ACC112 (cell line): ENCODE results near the gene PTCD3.

ENCODE experiments used
- H2AFZ ChIP-seq: fragments of 200-600 bp; sonication (generic); one replicate; pipeline ENCODE4 v1.6.0; 2017; ENCODE audit warnings: antibody characterized with exemption, low read length; ENCODE audit not compliant: unreplicated experiment
- H3K27ac ChIP-seq: fragments of 200-600 bp; sonication (generic); 2 replicates; pipeline ENCODE4 v1.5.1; 2014; ENCODE audit warnings: low read depth, mild to moderate bottlenecking, antibody characterized with exemption, low read length, moderate library complexity
- H3K27me3 ChIP-seq: fragments of 200-600 bp; sonication (generic); 2 replicates; pipeline ENCODE4 v1.6.1; 2014; ENCODE audit warnings: mild to moderate bottlenecking, antibody characterized with exemption, low read length, moderate library complexity, mixed read lengths; ENCODE audit not compliant: insufficient read depth
- H3K36me3 ChIP-seq: fragments of 200-600 bp; sonication (generic); 2 replicates; pipeline ENCODE4 v1.6.1; 2016; ENCODE audit warnings: mild to moderate bottlenecking, antibody characterized with exemption, low read length, moderate library complexity, mixed read lengths; ENCODE audit not compliant: insufficient read depth
- H3K4me1 ChIP-seq: fragments of 200-600 bp; sonication (generic); one replicate; pipeline ENCODE4 v1.6.1; 2016; ENCODE audit warnings: low read length, mixed read lengths; ENCODE audit not compliant: insufficient read depth, unreplicated experiment, control insufficient read depth
- H3K4me3 ChIP-seq: fragments of 200-600 bp; sonication (generic); 2 replicates; pipeline ENCODE4 v1.5.1; 2014; ENCODE audit warnings: mild to moderate bottlenecking, low read depth, low read length
- H3K79me2 ChIP-seq: fragments of 200-600 bp; sonication (generic); one replicate; pipeline ENCODE4 v1.6.0; 2016; ENCODE audit warnings: low read length; ENCODE audit not compliant: control insufficient read depth, unreplicated experiment, insufficient read depth

The PTCD3 gene

GRCh38 chr2:86147793-86148192 lies 41.8 kb downstream of the PTCD3 start:
- Histone ChIP-seq H3K27ac (no peak overlapping the region), H3K4me3 (no peak overlapping the region), H3K4me1 (no peaks in the 10 kb centered on the region), H3K36me3 (peaks cover 47% of the 10 kb centered on the region), H2AFZ (no peak overlapping the region), H3K79me2 (no peaks in the 10 kb centered on the region), H3K27me3 (no peaks in the 10 kb centered on the region)

GRCh38 chr2:86150502-86150901 lies 44.5 kb downstream of the PTCD3 start:
- H3K36me3 ChIP-seq: peaks cover 39% of the 10 kb centered on the region
- no peaks in the 10 kb centered on the region for H3K27me3 ChIP-seq
- no peak overlapping the region for H2AFZ ChIP-seq
- no peak overlapping the region for H3K27ac ChIP-seq
- H3K4me1 ChIP-seq: no peaks in the 10 kb centered on the region
- H3K4me3 ChIP-seq: no peak overlapping the region
- no peaks in the 10 kb centered on the region for H3K79me2 ChIP-seq

DNA sequence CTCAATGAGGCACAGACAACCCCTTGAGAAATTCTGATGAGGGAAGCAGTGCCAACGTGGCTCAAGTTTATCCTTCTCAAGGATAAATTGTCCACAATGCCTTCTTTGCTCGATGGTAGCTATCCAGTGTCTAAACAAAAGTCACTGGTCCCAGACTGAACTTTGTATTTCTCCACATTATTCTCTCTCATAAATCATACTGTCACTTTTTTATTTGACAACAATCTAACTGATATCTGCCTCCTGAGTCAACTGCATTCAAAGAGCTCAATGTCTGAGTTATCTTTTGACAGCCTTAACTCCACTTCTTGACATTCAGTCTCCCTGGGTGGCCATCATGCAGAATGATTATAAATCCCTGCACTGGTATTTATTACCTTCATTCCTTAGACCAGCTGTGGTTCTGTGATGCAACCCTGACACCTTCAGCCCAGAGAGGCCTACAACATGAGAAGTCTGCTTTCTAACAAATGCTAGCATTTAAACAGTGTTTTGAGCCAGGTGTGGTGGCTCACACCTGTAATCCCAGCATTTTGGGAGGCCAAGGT lies 51.0 kb downstream of the PTCD3 start:
- no peaks in the 10 kb centered on the region for H3K4me1 ChIP-seq
- H3K36me3 ChIP-seq: peaks cover 18% of the 10 kb centered on the region; the same call in 1 of the 2 replicates

DNA sequence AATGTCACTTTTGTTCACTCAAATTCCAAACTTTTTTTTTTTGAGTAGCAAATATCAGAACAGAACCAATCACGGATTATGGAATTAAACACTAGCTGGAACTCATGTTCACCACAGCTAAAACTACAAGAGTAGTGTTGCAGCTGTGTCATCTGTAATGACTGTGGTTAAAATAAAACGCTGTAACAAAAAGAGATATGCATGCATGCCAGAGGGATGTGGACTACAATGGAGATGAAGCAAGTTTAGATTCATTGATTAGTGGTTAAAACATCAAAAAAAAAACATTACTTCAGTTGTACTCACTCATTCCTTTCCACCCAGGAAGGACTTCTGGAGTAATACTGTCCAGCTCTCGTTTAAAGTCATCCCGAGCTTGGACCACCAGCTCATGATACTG lies 52.3 kb downstream of the PTCD3 start:
- Histone ChIP-seq H3K4me3 (no peak overlapping the region), H3K36me3 (peaks cover 18% of the 10 kb centered on the region; the same call in 1 of the 2 replicates), H3K79me2 (no peaks in the 10 kb centered on the region), H3K27ac (no peak overlapping the region), H3K4me1 (no peaks in the 10 kb centered on the region), H3K27me3 (no peaks in the 10 kb centered on the region), H2AFZ (no peak overlapping the region)

More for the DNA sequence above, 51.0 kb downstream of the PTCD3 start:
- H3K4me3 ChIP-seq: no peak overlapping the region
- H3K27ac ChIP-seq: no peak overlapping the region
- no peak overlapping the region for H2AFZ ChIP-seq
- H3K79me2 ChIP-seq: no peaks in the 10 kb centered on the region
- no peaks in the 10 kb centered on the region for H3K27me3 ChIP-seq

DNA sequence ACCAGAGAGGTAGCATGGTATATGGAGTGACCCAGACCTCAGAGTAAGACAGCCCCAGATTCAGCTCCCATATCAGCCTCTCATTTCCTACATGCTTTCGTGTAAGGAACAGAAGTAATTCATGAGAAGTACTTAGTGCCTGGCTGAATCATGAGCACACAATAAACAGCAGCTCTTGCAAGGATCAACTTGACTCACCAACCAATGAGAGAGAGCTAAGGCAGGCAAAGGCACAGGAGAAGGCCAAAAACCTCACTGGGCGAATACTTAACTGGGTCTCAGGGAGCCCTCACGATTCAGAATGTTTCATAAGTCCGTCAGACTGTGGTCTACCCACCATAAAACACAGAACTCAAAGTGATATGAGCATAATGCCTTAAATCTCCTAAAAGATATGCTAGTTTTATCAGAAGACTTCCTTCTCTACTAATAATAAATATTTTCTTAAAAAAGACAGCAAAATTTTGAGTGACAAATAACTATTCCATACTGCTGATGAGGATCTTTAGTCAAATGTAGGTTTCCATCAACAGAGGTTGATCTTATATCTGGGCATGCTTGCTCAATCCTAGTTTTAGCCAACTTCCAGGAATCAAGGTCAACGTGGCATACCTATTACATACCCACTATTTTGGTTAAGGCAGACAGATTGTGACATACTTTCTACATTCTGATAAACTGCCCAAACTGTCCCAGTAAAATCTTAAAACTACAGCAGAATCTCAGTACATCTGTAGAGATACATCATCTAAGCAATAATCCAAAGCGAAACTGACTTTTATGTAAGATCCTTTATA lies 54.3 kb downstream of the PTCD3 start:
- no peak overlapping the region for H3K27ac ChIP-seq
- H3K79me2 ChIP-seq: no peaks in the 10 kb centered on the region
- no peaks in the 10 kb centered on the region for H3K27me3 ChIP-seq
- H2AFZ ChIP-seq: no peak overlapping the region
- H3K4me1 ChIP-seq: no peaks in the 10 kb centered on the region
- H3K36me3 ChIP-seq: peaks cover 32% of the 10 kb centered on the region
- no peak overlapping the region for H3K4me3 ChIP-seq

DNA sequence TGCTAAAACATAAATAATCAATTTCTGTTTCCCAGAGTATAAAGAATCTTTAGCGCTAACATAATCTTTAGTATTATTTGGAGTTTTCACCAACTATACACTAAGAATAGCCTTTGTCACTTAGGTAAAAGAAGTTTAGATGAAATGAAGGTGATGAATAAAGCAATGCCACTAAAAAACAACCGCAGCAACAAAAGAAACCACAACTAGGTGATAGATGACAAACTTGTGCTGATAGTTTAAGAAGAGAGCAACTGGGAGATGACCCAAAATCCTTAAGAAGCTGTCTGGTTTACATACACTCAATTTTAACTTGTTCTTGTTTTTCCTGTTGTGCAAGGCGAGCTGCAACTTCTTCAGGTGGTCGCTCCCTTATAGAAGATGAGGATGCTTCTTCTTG lies 64.4 kb downstream of the PTCD3 start:
- no peaks in the 10 kb centered on the region for H3K27me3 ChIP-seq
- peaks cover 6% of the 10 kb centered on the region for H3K79me2 ChIP-seq
- no peaks in the 10 kb centered on the region for H3K4me1 ChIP-seq
- H3K27ac ChIP-seq: no peak overlapping the region
- peaks cover 11% of the 10 kb centered on the region for H3K36me3 ChIP-seq
- H2AFZ ChIP-seq: no peak overlapping the region
- no peak overlapping the region for H3K4me3 ChIP-seq

DNA sequence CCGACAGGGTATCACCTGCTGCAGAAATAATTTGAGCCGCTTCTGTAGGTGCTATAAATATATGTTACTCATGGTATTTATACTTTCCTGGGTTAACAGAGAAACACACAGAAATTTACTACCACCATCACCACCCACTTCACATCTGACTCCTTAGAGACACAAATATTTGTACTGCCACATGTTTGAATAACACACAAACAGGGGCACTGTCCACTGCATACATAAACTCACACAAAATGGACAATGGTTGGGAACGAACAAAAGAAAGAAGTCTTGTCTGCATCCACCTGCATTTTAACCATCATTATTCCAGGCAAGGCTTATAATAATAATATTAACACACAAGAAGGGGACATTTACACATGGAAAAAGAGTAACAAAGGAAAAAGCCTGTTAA lies 65.3 kb downstream of the PTCD3 start:
- H3K79me2 ChIP-seq: peaks cover 13% of the 10 kb centered on the region
- H3K36me3 ChIP-seq: peaks cover 11% of the 10 kb centered on the region
- H3K27me3 ChIP-seq: no peaks in the 10 kb centered on the region
- no peaks in the 10 kb centered on the region for H3K4me1 ChIP-seq
- no peak overlapping the region for H3K27ac ChIP-seq
- no peak overlapping the region for H3K4me3 ChIP-seq
- no peak overlapping the region for H2AFZ ChIP-seq

- H3K27me3 ChIP-seq: no peaks in the 10 kb centered on the region
- no peak overlapping the region for H2AFZ ChIP-seq
- no peaks in the 10 kb centered on the region for H3K4me1 ChIP-seq
- no peak overlapping the region for H3K27ac ChIP-seq
- peaks cover 18% of the 10 kb centered on the region for H3K79me2 ChIP-seq
- H3K36me3 ChIP-seq: peaks cover 17% of the 10 kb centered on the region
- no peak overlapping the region for H3K4me3 ChIP-seq
These were observed 66.6 kb downstream of the PTCD3 start for GRCh38 chr2:86172610-86173009.

DNA sequence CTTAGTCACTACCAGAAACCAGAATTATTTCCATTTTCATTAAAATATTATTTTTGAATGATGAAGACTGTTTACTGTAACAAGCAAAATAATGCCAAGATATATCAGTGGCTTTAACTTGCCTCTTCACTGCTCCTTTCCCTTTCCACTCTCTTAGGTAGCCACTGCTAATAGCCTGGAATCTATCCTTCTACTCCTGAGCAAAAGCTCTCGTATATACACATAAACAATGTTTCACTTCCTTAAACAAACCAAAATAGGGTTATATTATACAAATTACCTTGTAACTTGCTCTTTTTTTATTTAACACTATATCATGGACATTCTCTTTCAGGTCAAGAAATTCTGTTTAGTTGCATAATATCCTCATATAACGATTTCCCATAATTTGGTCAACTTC lies 68.4 kb downstream of the PTCD3 start:
- Histone ChIP-seq H3K27me3 (no peaks in the 10 kb centered on the region), H3K36me3 (peaks cover 22% of the 10 kb centered on the region), H3K27ac (no peak overlapping the region), H3K4me3 (no peak overlapping the region), H2AFZ (no peak overlapping the region), H3K79me2 (peaks cover 20% of the 10 kb centered on the region), H3K4me1 (no peaks in the 10 kb centered on the region)

GRCh38 chr2:86175828-86176227 lies 69.8 kb downstream of the PTCD3 start:
- no peaks in the 10 kb centered on the region for H3K4me1 ChIP-seq
- H3K27me3 ChIP-seq: no peaks in the 10 kb centered on the region
- H3K79me2 ChIP-seq: peaks cover 23% of the 10 kb centered on the region
- no peak overlapping the region for H3K27ac ChIP-seq
- peaks cover 19% of the 10 kb centered on the region for H3K36me3 ChIP-seq
- H3K4me3 ChIP-seq: no peak overlapping the region
- H2AFZ ChIP-seq: no peak overlapping the region

DNA sequence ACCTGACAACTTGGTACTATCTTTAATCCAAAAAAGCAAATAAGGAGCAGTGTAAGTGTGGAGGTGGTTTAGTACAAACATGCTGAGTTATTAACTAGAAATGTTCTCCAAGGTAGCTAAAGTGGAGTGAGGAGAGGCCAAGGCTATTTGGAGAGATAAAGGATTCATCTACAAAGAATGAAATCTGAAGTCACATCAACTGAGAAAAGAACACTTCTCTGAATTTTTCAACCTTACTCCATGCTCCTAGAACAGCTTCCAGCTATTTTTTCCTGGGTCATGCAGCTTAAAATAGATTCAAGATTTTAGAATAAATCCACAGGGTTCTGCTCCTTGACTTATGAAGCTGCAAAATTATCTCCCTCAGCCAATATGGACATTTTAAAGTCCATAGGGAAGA lies 70.6 kb downstream of the PTCD3 start:
- Histone ChIP-seq H3K27ac (no peak overlapping the region), H2AFZ (no peak overlapping the region), H3K36me3 (peaks cover 21% of the 10 kb centered on the region), H3K79me2 (peaks cover 29% of the 10 kb centered on the region), H3K27me3 (no peaks in the 10 kb centered on the region), H3K4me1 (no peaks in the 10 kb centered on the region), H3K4me3 (no peak overlapping the region)
